GM20431 (cell line): ENCODE data around the gene LAMA5.

Experiments
- in situ Hi-C: fragments of 300-500 bp; cut with MseI, MboI; formaldehyde crosslinking; loops from one replicate; pipeline ENCODE4 v1.15.0; 2020; ENCODE audit warnings: low sequenced_read_pairs; ENCODE audit not compliant: unreplicated experiment

Gene LAMA5

GRCh38 chr20:62352402-62353288 is 14.5 kb downstream of the LAMA5 start:
- in situ Hi-C loops, result no loop called here

- in situ Hi-C loops, result no loop called here
Observed at GRCh38 chr20:62351469-62352401, 15.4 kb downstream of the LAMA5 start.

- in situ Hi-C loops, result no loop called here
Observed at GRCh38 chr20:62350629-62351422, 16.3 kb downstream of the LAMA5 start.

GRCh38 chr20:62350098-62350628 is 16.9 kb downstream of the LAMA5 start:
- in situ Hi-C loops, result no loop called here

GRCh38 chr20:62349556-62350097 is 17.5 kb downstream of the LAMA5 start:
- in situ Hi-C loops, result no loop called here

- in situ Hi-C loops, result no loop called here
Observed at GRCh38 chr20:62348604-62349003, 18.5 kb downstream of the LAMA5 start.

- in situ Hi-C loops, result no loop called here
Observed at GRCh38 chr20:62347445-62347844, 19.7 kb downstream of the LAMA5 start.

- in situ Hi-C loops, result no loop called here
Observed at GRCh38 chr20:62347151-62347404, 20.0 kb downstream of the LAMA5 start.

- in situ Hi-C loops, result no loop called here
Observed at GRCh38 chr20:62346398-62347150, 20.5 kb downstream of the LAMA5 start.

- in situ Hi-C loops, result no loop called here
Observed at GRCh38 chr20:62345681-62346370, 21.3 kb downstream of the LAMA5 start.

- in situ Hi-C loops, result no loop called here
Observed at GRCh38 chr20:62344782-62345181, 22.3 kb downstream of the LAMA5 start.

GRCh38 chr20:62344092-62344491 is 23.0 kb downstream of the LAMA5 start:
- in situ Hi-C loops, result no loop called here

- in situ Hi-C loops, result no loop called here
Observed at GRCh38 chr20:62342910-62343309, 24.2 kb downstream of the LAMA5 start.

GRCh38 chr20:62339647-62340062 is 27.5 kb downstream of the LAMA5 start:
- in situ Hi-C loops, result no loop called here

- in situ Hi-C loops, result no loop called here
Observed at GRCh38 chr20:62338294-62338620, 28.9 kb downstream of the LAMA5 start.

- in situ Hi-C loops, result no loop called here
Observed at GRCh38 chr20:62337558-62338293, 29.4 kb downstream of the LAMA5 start.

- in situ Hi-C loops, result no loop called here
Observed at GRCh38 chr20:62336775-62337557, 30.1 kb downstream of the LAMA5 start.
